ENCODE results near the gene PPP3CA. TPM values are rescaled to one million over a fixed set of nuclear protein-coding genes. Genes with fewer than 3 reads are reported as not detected.

Gene PPP3CA
- total RNA-seq, 2 donors from 2014 or later: 71.3 to 142 TPM

DNA sequence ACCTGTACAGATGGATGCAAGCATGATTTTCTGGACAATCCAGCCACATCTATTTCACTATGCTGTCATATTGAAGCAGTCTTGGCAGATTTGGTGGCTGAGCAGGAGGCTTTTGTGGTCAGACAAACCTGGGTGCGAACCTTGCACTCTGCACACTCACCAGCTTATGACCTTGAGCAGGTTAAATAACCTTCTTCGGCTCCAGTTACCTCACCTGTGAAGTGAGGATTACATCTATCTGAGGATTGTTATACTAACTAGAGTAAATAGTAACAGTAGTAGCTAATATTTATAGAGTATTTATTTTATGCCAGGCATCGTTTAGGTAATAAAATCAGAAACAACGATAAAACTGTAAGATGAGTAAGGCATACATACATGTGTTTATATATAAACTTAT, 150.0 kb downstream of the PPP3CA start:
- TF ChIP-seq POLR2A (IDR thresholded peaks at IDR 0.05): no peak
- TF ChIP-seq POLR2AphosphoS5 (IDR thresholded peaks at IDR 0.05): no peak
- TF ChIP-seq, protein P1, sequence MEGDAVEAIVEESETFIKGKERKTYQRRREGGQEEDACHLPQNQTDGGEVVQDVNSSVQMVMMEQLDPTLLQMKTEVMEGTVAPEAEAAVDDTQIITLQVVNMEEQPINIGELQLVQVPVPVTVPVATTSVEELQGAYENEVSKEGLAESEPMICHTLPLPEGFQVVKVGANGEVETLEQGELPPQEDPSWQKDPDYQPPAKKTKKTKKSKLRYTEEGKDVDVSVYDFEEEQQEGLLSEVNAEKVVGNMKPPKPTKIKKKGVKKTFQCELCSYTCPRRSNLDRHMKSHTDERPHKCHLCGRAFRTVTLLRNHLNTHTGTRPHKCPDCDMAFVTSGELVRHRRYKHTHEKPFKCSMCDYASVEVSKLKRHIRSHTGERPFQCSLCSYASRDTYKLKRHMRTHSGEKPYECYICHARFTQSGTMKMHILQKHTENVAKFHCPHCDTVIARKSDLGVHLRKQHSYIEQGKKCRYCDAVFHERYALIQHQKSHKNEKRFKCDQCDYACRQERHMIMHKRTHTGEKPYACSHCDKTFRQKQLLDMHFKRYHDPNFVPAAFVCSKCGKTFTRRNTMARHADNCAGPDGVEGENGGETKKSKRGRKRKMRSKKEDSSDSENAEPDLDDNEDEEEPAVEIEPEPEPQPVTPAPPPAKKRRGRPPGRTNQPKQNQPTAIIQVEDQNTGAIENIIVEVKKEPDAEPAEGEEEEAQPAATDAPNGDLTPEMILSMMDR (IDR thresholded peaks at IDR 0.05): no peak
- no peak overlapping the region for H3K27ac ChIP-seq
- DNase-seq (ENCODE audit: low spot score): no peak
- H3K27me3 ChIP-seq (replicated peaks; ENCODE audit: insufficient read depth): no peaks in the 10 kb centered on the region
- H3K4me3 ChIP-seq: no peak overlapping the region
- no peaks in the 10 kb centered on the region for H3K36me3 ChIP-seq
- no peaks in the 10 kb centered on the region for H3K4me1 ChIP-seq (replicated peaks)
- intact Hi-C loops (cut with DNase I): no loop called here
- WGBS: 43% methylated on average over 4 of the region's 4 CpGs
- no peaks in the 10 kb centered on the region for H3K9me3 ChIP-seq

DNA sequence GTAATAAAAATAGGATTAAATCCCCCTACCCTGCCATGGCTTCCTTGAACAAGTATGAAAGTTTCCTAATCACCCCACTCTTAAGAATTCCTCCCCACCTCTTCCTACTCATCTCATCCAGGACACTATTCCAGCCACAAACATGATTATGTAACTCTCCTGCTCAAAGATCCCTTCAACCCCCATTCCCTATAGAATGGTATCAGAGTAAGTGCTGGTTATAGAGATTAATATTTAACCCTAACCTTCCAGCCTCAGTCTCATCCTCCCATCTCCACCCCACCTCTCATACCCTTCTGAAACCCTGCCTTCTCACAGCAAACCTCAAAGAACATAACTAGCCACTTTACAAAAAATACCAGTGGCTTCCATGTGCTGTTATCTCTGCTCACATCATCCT, 155.1 kb downstream of the PPP3CA start:
- no peaks in the 10 kb centered on the region for H3K9me3 ChIP-seq
- TF ChIP-seq POLR2A (IDR thresholded peaks at IDR 0.05) (no peak), POLR2AphosphoS5 (IDR thresholded peaks at IDR 0.05) (no peak)
- TF ChIP-seq, protein P1 (IDR thresholded peaks at IDR 0.05): no peak
- no peak for DNase-seq (ENCODE audit: low spot score)
- H3K36me3 ChIP-seq: no peaks in the 10 kb centered on the region
- H3K4me3 ChIP-seq: no peak overlapping the region
- peaks cover 7% of the 10 kb centered on the region for H3K4me1 ChIP-seq (replicated peaks)
- H3K27ac ChIP-seq: peak overlapping the region; percentile 35 to 47
- intact Hi-C loops (cut with DNase I): no loop called here
- H3K27me3 ChIP-seq (replicated peaks; ENCODE audit: insufficient read depth): no peaks in the 10 kb centered on the region

DNA sequence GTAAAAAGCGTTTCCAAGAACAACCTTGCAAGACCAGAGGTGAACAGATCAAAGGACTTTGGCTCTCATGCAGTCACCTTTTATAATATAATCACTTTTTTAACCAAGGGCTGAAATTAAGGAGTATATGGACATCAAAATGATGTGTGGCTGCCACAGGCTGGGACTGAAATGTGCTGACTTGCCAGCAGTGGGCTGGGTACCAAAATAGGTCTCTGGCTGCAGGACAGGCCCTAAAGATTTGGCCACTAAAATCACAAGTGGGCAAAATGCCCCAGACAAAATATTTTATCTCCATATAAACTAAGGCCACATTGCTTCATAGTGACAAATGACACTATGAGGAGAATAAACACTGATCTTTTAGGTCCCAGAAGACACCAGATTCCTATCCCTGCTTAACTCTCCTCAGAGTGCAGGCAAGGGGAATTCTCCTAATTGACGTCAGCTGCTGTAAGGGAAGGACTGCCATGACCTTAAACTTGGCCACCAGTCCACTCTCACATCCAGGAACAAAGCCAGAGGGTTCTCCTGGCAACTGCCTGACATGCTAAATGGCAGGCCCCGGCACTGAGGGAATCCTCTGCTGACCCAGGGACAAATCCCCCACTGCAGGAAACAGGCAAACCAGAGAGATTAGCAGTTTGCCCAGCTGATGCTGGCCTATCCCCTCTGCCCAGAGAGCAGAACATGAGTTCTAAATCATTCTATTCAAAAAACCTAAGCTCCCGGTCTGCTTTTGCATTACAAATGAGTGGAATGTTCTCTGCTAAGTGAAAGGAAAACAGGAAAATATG, 155.8 kb downstream of the PPP3CA start:
- 26% methylated on average over 4 of the region's 4 CpGs for WGBS
- H3K4me1 ChIP-seq (replicated peaks): peaks cover 7% of the 10 kb centered on the region
- H3K27me3 ChIP-seq (replicated peaks; ENCODE audit: insufficient read depth): no peaks in the 10 kb centered on the region
- TF ChIP-seq POLR2AphosphoS5 (IDR thresholded peaks at IDR 0.05) (peak; percentile 62), POLR2A (IDR thresholded peaks at IDR 0.05) (no peak)
- H3K4me3 ChIP-seq: no peak overlapping the region
- DNase-seq (ENCODE audit: low spot score): peak; percentile 61
- intact Hi-C loops (cut with DNase I): no loop called here
- no peaks in the 10 kb centered on the region for H3K36me3 ChIP-seq
- H3K27ac ChIP-seq: peak overlapping the region; percentile 35 to 47
- no peaks in the 10 kb centered on the region for H3K9me3 ChIP-seq

DNA sequence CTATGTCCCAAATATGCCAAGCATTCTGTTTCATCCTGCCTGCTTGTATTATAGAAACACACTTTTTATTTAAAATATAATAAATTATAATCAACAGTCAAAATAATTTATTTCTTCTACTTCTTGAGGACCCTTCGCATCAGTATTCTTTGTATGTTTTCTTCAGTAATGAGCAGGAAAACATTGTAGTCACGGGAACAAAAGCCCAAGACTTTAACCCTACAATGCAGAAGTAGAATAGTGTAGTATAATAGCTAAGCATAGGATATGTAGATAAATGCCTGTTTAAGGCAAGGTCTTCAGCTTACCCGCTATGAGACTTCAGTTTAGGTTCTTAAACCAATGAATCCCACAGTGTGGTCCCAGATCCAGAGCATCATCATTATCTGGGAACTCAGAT, 156.6 kb downstream of the PPP3CA start:
- no peak for DNase-seq (ENCODE audit: low spot score)
- no peaks in the 10 kb centered on the region for H3K9me3 ChIP-seq
- no peaks in the 10 kb centered on the region for H3K36me3 ChIP-seq
- H3K27ac ChIP-seq: peak overlapping the region; percentile 35 to 47
- no peak overlapping the region for H3K4me3 ChIP-seq
- intact Hi-C loops (cut with DNase I): no loop called here
- TF ChIP-seq POLR2AphosphoS5 (IDR thresholded peaks at IDR 0.05): no peak
- 84% methylated on average over 3 of the region's 3 CpGs for WGBS
- no peaks in the 10 kb centered on the region for H3K27me3 ChIP-seq (replicated peaks; ENCODE audit: insufficient read depth)
- H3K4me1 ChIP-seq (replicated peaks): peaks cover 7% of the 10 kb centered on the region

DNA sequence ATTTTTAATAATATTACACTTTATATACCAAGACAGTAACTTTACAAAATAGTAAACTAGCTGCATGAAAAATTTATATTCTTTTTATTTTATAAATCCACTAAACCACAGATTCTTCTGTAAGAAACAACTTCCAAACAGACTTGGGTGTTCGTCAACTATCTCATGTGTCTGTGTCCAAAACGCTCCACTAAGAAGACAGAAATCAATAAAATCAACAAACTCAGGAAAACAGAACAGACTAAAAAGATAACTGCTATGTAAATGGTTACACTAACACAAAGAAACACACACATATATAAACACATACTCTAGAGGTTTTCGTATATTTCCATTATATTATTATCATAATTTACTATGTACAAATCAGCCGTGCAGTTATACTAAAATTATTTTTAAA, 158.4 kb downstream of the PPP3CA start:
- H3K4me3 ChIP-seq: no peak overlapping the region
- H3K27me3 ChIP-seq (replicated peaks; ENCODE audit: insufficient read depth): no peaks in the 10 kb centered on the region
- no peak overlapping the region for H3K27ac ChIP-seq
- no peak for DNase-seq (ENCODE audit: low spot score)
- intact Hi-C loops (cut with DNase I): no loop called here
- TF ChIP-seq, protein P1 (IDR thresholded peaks at IDR 0.05): no peak
- TF ChIP-seq POLR2AphosphoS5 (IDR thresholded peaks at IDR 0.05) (no peak), POLR2A (IDR thresholded peaks at IDR 0.05) (no peak)
- H3K4me1 ChIP-seq (replicated peaks): peaks cover 7% of the 10 kb centered on the region
- 78% methylated on average over 4 of the region's 4 CpGs for WGBS
- no peaks in the 10 kb centered on the region for H3K36me3 ChIP-seq
- H3K9me3 ChIP-seq: no peaks in the 10 kb centered on the region

DNA sequence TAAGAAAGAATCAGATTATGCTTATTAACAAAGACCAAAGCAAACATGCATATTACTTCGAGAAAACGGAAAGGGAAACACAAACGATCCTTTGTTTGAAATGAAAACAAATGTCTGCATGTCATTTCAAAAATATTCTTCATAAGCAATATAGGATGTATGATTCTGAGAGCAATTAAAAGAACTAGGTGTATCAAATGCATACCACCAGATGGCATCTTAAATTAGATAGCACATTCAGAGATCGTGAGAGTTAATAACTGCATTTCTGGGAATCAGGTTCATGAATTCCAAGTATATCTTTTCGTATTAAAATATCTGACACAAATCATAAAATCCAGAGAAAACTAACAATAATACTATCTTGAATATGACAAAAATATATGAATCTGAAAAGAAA, 159.5 kb downstream of the PPP3CA start:
- DNase-seq (ENCODE audit: low spot score): no peak
- TF ChIP-seq, protein P1 (IDR thresholded peaks at IDR 0.05): peak in 1 of 4 experiments; percentile 27
- TF ChIP-seq POLR2A (IDR thresholded peaks at IDR 0.05): no peak
- intact Hi-C loops (cut with DNase I): no loop called here
- H3K27ac ChIP-seq: no peak overlapping the region
- no peaks in the 10 kb centered on the region for H3K9me3 ChIP-seq
- H3K27me3 ChIP-seq (replicated peaks; ENCODE audit: insufficient read depth): no peaks in the 10 kb centered on the region
- peaks cover 7% of the 10 kb centered on the region for H3K4me1 ChIP-seq (replicated peaks)
- no peaks in the 10 kb centered on the region for H3K36me3 ChIP-seq
- H3K4me3 ChIP-seq: no peak overlapping the region
- WGBS: 54% methylated on average over 5 of the region's 5 CpGs
